Activated T-cell treated with anti-CD3 and anti-CD28 coated beads for 48 hours (primary cell): ENCODE results near the gene ADIPOR2.
"Not testable (repeated sequence)": the region's sequence is repeated elsewhere in the genome, so short reads cannot be mapped to it uniquely, and the experiment has no call there.

Source experiments
- DNase-seq: peaks from one replicate; pipeline ENCODE4 v3.0.0-alpha.2; 2020; ENCODE audit warnings: low read depth

Gene ADIPOR2

GRCh38 chr12:1705774-1706631 is 15.1 kb downstream of the ADIPOR2 start:
- no peak for DNase-seq

- DNase-seq, result no peak
Observed at GRCh38 chr12:1706632-1706980, 15.7 kb downstream of the ADIPOR2 start.

GRCh38 chr12:1707051-1707450 is 16.2 kb downstream of the ADIPOR2 start:
- no peak for DNase-seq

- DNase-seq, result not testable (repeated sequence)
Observed at GRCh38 chr12:1709968-1710367, 19.1 kb downstream of the ADIPOR2 start.

- not testable (repeated sequence) for DNase-seq
Observed at GRCh38 chr12:1710870-1711269, 20.0 kb downstream of the ADIPOR2 start.

GRCh38 chr12:1711536-1712211 is 20.8 kb downstream of the ADIPOR2 start:
- not testable (repeated sequence) for DNase-seq

- DNase-seq, result not testable (repeated sequence)
Observed at GRCh38 chr12:1712305-1712704, 21.4 kb downstream of the ADIPOR2 start.

GRCh38 chr12:1712852-1713251 is 22.0 kb downstream of the ADIPOR2 start:
- DNase-seq, result not testable (repeated sequence)

GRCh38 chr12:1713783-1714348 is 23.0 kb downstream of the ADIPOR2 start:
- not testable (repeated sequence) for DNase-seq

GRCh38 chr12:1715459-1715858 is 24.6 kb downstream of the ADIPOR2 start:
- not testable (repeated sequence) for DNase-seq

- DNase-seq, result no peak
Observed at GRCh38 chr12:1716215-1716862, 25.5 kb downstream of the ADIPOR2 start.

GRCh38 chr12:1716911-1717310 is 26.0 kb downstream of the ADIPOR2 start:
- no peak for DNase-seq

- DNase-seq, result no peak
Observed at GRCh38 chr12:1719139-1719538, 28.3 kb downstream of the ADIPOR2 start.

GRCh38 chr12:1720494-1720893 is 29.6 kb downstream of the ADIPOR2 start:
- DNase-seq, result no peak

GRCh38 chr12:1723721-1724120 is 32.9 kb downstream of the ADIPOR2 start:
- no peak for DNase-seq

GRCh38 chr12:1724250-1724649 is 33.4 kb downstream of the ADIPOR2 start:
- no peak for DNase-seq

- DNase-seq, result no peak
Observed at GRCh38 chr12:1726753-1727152, 35.9 kb downstream of the ADIPOR2 start.

- no peak for DNase-seq
Observed at GRCh38 chr12:1728824-1729223, 38.0 kb downstream of the ADIPOR2 start.

- no peak for DNase-seq
Observed at GRCh38 chr12:1731019-1731687, 40.3 kb downstream of the ADIPOR2 start.

GRCh38 chr12:1731688-1732078 is 40.8 kb downstream of the ADIPOR2 start:
- DNase-seq, result not testable (repeated sequence)

- DNase-seq, result no peak
Observed at GRCh38 chr12:1732914-1733313, 42.0 kb downstream of the ADIPOR2 start.

- DNase-seq, result not testable (repeated sequence)
Observed at GRCh38 chr12:1733712-1734111, 42.8 kb downstream of the ADIPOR2 start.
